ENCODE measurements around the gene MARK2.
"Not testable (repeated sequence)": the region's sequence is repeated elsewhere in the genome, so short reads cannot be mapped to it uniquely, and the experiment has no call there.

MARK2 gene

GRCh38 chr11:63863620-63864019 lies 24.7 kb downstream of the MARK2 start:
- H3K9me3 ChIP-seq (ENCODE audit: control insufficient read depth, low read depth, low read length); H3K36me3 ChIP-seq (ENCODE audit: control insufficient read depth, low read depth, low read length); H3K27ac ChIP-seq (ENCODE audit: low read length); H3K4me1 ChIP-seq (ENCODE audit: control insufficient read depth, low read depth, low read length); H3K9ac ChIP-seq (ENCODE audit: low read length); H3K4me3 ChIP-seq (ENCODE audit: low read length); H3K27me3 ChIP-seq (ENCODE audit: control insufficient read depth, insufficient read depth, low read length): not testable (repeated sequence)

GRCh38 chr11:63866211-63866610 lies 27.3 kb downstream of the MARK2 start:
- Histone ChIP-seq H3K9me3 (ENCODE audit: control insufficient read depth, low read depth, low read length) (no peaks in the 10 kb centered on the region), H3K9ac (ENCODE audit: low read length) (no peak overlapping the region), H3K4me1 (ENCODE audit: control insufficient read depth, low read depth, low read length) (peaks cover 5% of the 10 kb centered on the region), H3K27ac (ENCODE audit: low read length) (no peak overlapping the region), H3K4me3 (ENCODE audit: low read length) (no peak overlapping the region), H3K36me3 (ENCODE audit: control insufficient read depth, low read depth, low read length) (no peaks in the 10 kb centered on the region), H3K27me3 (ENCODE audit: control insufficient read depth, insufficient read depth, low read length) (no peaks in the 10 kb centered on the region)

GRCh38 chr11:63867511-63867910 lies 28.6 kb downstream of the MARK2 start:
- no peak overlapping the region for H3K4me3 ChIP-seq (ENCODE audit: low read length)
- H3K36me3 ChIP-seq (ENCODE audit: control insufficient read depth, low read depth, low read length) = no peaks in the 10 kb centered on the region
- peaks cover 10% of the 10 kb centered on the region for H3K4me1 ChIP-seq (ENCODE audit: control insufficient read depth, low read depth, low read length)
- no peak overlapping the region for H3K27ac ChIP-seq (ENCODE audit: low read length)
- no peaks in the 10 kb centered on the region for H3K9me3 ChIP-seq (ENCODE audit: control insufficient read depth, low read depth, low read length)
- no peak overlapping the region for H3K9ac ChIP-seq (ENCODE audit: low read length)
- H3K27me3 ChIP-seq (ENCODE audit: control insufficient read depth, insufficient read depth, low read length) = no peaks in the 10 kb centered on the region

GRCh38 chr11:63868399-63869064 lies 29.6 kb downstream of the MARK2 start:
- Histone ChIP-seq H3K4me3 (ENCODE audit: low read length) (no peak overlapping the region), H3K9ac (ENCODE audit: low read length) (no peak overlapping the region), H3K27ac (ENCODE audit: low read length) (no peak overlapping the region), H3K27me3 (ENCODE audit: control insufficient read depth, insufficient read depth, low read length) (no peaks in the 10 kb centered on the region), H3K9me3 (ENCODE audit: control insufficient read depth, low read depth, low read length) (no peaks in the 10 kb centered on the region), H3K36me3 (ENCODE audit: control insufficient read depth, low read depth, low read length) (no peaks in the 10 kb centered on the region), H3K4me1 (ENCODE audit: control insufficient read depth, low read depth, low read length) (peaks cover 10% of the 10 kb centered on the region)

- Histone ChIP-seq H3K9ac (ENCODE audit: low read length) (no peak overlapping the region), H3K9me3 (ENCODE audit: control insufficient read depth, low read depth, low read length) (no peaks in the 10 kb centered on the region), H3K4me3 (ENCODE audit: low read length) (no peak overlapping the region), H3K36me3 (ENCODE audit: control insufficient read depth, low read depth, low read length) (no peaks in the 10 kb centered on the region), H3K4me1 (ENCODE audit: control insufficient read depth, low read depth, low read length) (peaks cover 10% of the 10 kb centered on the region), H3K27me3 (ENCODE audit: control insufficient read depth, insufficient read depth, low read length) (no peaks in the 10 kb centered on the region), H3K27ac (ENCODE audit: low read length) (no peak overlapping the region)
Measured at GRCh38 chr11:63869171-63869591, 30.3 kb downstream of the MARK2 start.

GRCh38 chr11:63869683-63870082 lies 30.8 kb downstream of the MARK2 start:
- H3K9ac ChIP-seq (ENCODE audit: low read length) = no peak overlapping the region
- no peaks in the 10 kb centered on the region for H3K27me3 ChIP-seq (ENCODE audit: control insufficient read depth, insufficient read depth, low read length)
- no peaks in the 10 kb centered on the region for H3K9me3 ChIP-seq (ENCODE audit: control insufficient read depth, low read depth, low read length)
- no peak overlapping the region for H3K4me3 ChIP-seq (ENCODE audit: low read length)
- H3K4me1 ChIP-seq (ENCODE audit: control insufficient read depth, low read depth, low read length) = peaks cover 10% of the 10 kb centered on the region
- no peaks in the 10 kb centered on the region for H3K36me3 ChIP-seq (ENCODE audit: control insufficient read depth, low read depth, low read length)
- H3K27ac ChIP-seq (ENCODE audit: low read length) = no peak overlapping the region

- no peaks in the 10 kb centered on the region for H3K36me3 ChIP-seq (ENCODE audit: control insufficient read depth, low read depth, low read length)
- peaks cover 10% of the 10 kb centered on the region for H3K4me1 ChIP-seq (ENCODE audit: control insufficient read depth, low read depth, low read length)
- no peak overlapping the region for H3K27ac ChIP-seq (ENCODE audit: low read length)
- H3K4me3 ChIP-seq (ENCODE audit: low read length) = no peak overlapping the region
- H3K27me3 ChIP-seq (ENCODE audit: control insufficient read depth, insufficient read depth, low read length) = no peaks in the 10 kb centered on the region
- H3K9me3 ChIP-seq (ENCODE audit: control insufficient read depth, low read depth, low read length) = no peaks in the 10 kb centered on the region
- H3K9ac ChIP-seq (ENCODE audit: low read length) = no peak overlapping the region
Measured at GRCh38 chr11:63870351-63871140, 31.6 kb downstream of the MARK2 start.

- Histone ChIP-seq H3K27ac (ENCODE audit: low read length) (no peak overlapping the region), H3K4me1 (ENCODE audit: control insufficient read depth, low read depth, low read length) (peaks cover 10% of the 10 kb centered on the region), H3K36me3 (ENCODE audit: control insufficient read depth, low read depth, low read length) (no peaks in the 10 kb centered on the region), H3K27me3 (ENCODE audit: control insufficient read depth, insufficient read depth, low read length) (no peaks in the 10 kb centered on the region), H3K9me3 (ENCODE audit: control insufficient read depth, low read depth, low read length) (no peaks in the 10 kb centered on the region), H3K9ac (ENCODE audit: low read length) (no peak overlapping the region), H3K4me3 (ENCODE audit: low read length) (no peak overlapping the region)
Measured at GRCh38 chr11:63871962-63872799, 33.3 kb downstream of the MARK2 start.

- H3K9ac ChIP-seq (ENCODE audit: low read length) = no peak overlapping the region
- H3K9me3 ChIP-seq (ENCODE audit: control insufficient read depth, low read depth, low read length) = no peaks in the 10 kb centered on the region
- H3K36me3 ChIP-seq (ENCODE audit: control insufficient read depth, low read depth, low read length) = no peaks in the 10 kb centered on the region
- peaks cover 10% of the 10 kb centered on the region for H3K4me1 ChIP-seq (ENCODE audit: control insufficient read depth, low read depth, low read length)
- H3K4me3 ChIP-seq (ENCODE audit: low read length) = no peak overlapping the region
- no peaks in the 10 kb centered on the region for H3K27me3 ChIP-seq (ENCODE audit: control insufficient read depth, insufficient read depth, low read length)
- no peak overlapping the region for H3K27ac ChIP-seq (ENCODE audit: low read length)
Measured at GRCh38 chr11:63872800-63873197, 33.9 kb downstream of the MARK2 start.

- Histone ChIP-seq H3K36me3 (ENCODE audit: control insufficient read depth, low read depth, low read length) (no peaks in the 10 kb centered on the region), H3K9me3 (ENCODE audit: control insufficient read depth, low read depth, low read length) (no peaks in the 10 kb centered on the region), H3K27ac (ENCODE audit: low read length) (no peak overlapping the region), H3K4me1 (ENCODE audit: control insufficient read depth, low read depth, low read length) (peaks cover 10% of the 10 kb centered on the region), H3K4me3 (ENCODE audit: low read length) (no peak overlapping the region), H3K9ac (ENCODE audit: low read length) (no peak overlapping the region), H3K27me3 (ENCODE audit: control insufficient read depth, insufficient read depth, low read length) (no peaks in the 10 kb centered on the region)
Measured at GRCh38 chr11:63873311-63873710, 34.4 kb downstream of the MARK2 start.

DNA sequence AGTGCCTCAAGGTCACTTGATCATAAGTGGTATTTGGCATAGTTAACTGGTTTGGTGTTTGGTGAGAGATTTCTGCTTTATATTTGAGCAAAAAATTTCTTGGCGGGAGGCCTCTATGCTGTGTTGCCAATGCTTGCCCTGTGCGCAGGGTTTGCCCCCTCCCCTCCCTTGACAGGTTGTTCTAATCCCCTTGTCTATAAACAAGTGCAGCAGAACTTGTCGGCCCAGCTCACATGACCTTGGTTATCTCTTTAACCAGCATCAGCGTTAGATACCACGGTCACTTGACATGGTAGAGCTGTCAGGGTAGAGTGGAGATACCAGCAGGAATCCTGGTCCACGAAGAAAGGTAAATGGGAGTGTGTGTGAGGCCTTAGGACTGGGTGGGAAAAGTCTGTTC lies 35.6 kb downstream of the MARK2 start:
- Histone ChIP-seq H3K27me3 (ENCODE audit: control insufficient read depth, insufficient read depth, low read length) (no peaks in the 10 kb centered on the region), H3K9ac (ENCODE audit: low read length) (no peak overlapping the region), H3K36me3 (ENCODE audit: control insufficient read depth, low read depth, low read length) (no peaks in the 10 kb centered on the region), H3K27ac (ENCODE audit: low read length) (no peak overlapping the region), H3K9me3 (ENCODE audit: control insufficient read depth, low read depth, low read length) (no peaks in the 10 kb centered on the region), H3K4me3 (ENCODE audit: low read length) (no peak overlapping the region), H3K4me1 (ENCODE audit: control insufficient read depth, low read depth, low read length) (peaks cover 7% of the 10 kb centered on the region)
